NCI-H774 (cell line): ENCODE measurements around the gene PRDM2.

ENCODE experiments used
- DNase-seq: peaks from one replicate; lab custom pipeline; 2025; lab: John Stamatoyannopoulos, UW

The PRDM2 gene

GRCh38 chr1:13735168-13735930, 35.4 kb downstream of the PRDM2 start:
- no peak for DNase-seq

GRCh38 chr1:13737398-13737797, 37.4 kb downstream of the PRDM2 start:
- peak; percentile 2 for DNase-seq

GRCh38 chr1:13746342-13746741, 46.4 kb downstream of the PRDM2 start:
- no peak for DNase-seq

GRCh38 chr1:13748610-13749505, 48.9 kb downstream of the PRDM2 start:
- peak; percentile 79 for DNase-seq

GRCh38 chr1:13749543-13750341, 49.8 kb downstream of the PRDM2 start:
- DNase-seq = no peak

GRCh38 chr1:13751458-13751871, 51.5 kb downstream of the PRDM2 start:
- no peak for DNase-seq

GRCh38 chr1:13751985-13752384, 52.0 kb downstream of the PRDM2 start:
- DNase-seq = no peak

- DNase-seq = no peak
Observed at GRCh38 chr1:13752852-13753251, 52.9 kb downstream of the PRDM2 start.

GRCh38 chr1:13753636-13754402, 53.8 kb downstream of the PRDM2 start:
- DNase-seq = no peak

- no peak for DNase-seq
Observed at GRCh38 chr1:13754510-13755103, 54.6 kb downstream of the PRDM2 start.

GRCh38 chr1:13756557-13757315, 56.7 kb downstream of the PRDM2 start:
- DNase-seq = no peak

- no peak for DNase-seq
Observed at GRCh38 chr1:13757693-13758092, 57.7 kb downstream of the PRDM2 start.

- DNase-seq = no peak
Observed at GRCh38 chr1:13759072-13759471, 59.1 kb downstream of the PRDM2 start.

GRCh38 chr1:13760340-13760739, 60.4 kb downstream of the PRDM2 start:
- no peak for DNase-seq

- no peak for DNase-seq
Observed at GRCh38 chr1:13760921-13761320, 60.9 kb downstream of the PRDM2 start.

GRCh38 chr1:13761883-13762282, 61.9 kb downstream of the PRDM2 start:
- DNase-seq = no peak

GRCh38 chr1:13762642-13763041, 62.7 kb downstream of the PRDM2 start:
- no peak for DNase-seq

- no peak for DNase-seq
Observed at GRCh38 chr1:13763222-13763621, 63.2 kb downstream of the PRDM2 start.

GRCh38 chr1:13763991-13764390, 64.0 kb downstream of the PRDM2 start:
- DNase-seq = no peak

GRCh38 chr1:13764588-13765332, 64.8 kb downstream of the PRDM2 start:
- DNase-seq = no peak
